ENCODE results near the gene RPL10.

Gene RPL10

DNA sequence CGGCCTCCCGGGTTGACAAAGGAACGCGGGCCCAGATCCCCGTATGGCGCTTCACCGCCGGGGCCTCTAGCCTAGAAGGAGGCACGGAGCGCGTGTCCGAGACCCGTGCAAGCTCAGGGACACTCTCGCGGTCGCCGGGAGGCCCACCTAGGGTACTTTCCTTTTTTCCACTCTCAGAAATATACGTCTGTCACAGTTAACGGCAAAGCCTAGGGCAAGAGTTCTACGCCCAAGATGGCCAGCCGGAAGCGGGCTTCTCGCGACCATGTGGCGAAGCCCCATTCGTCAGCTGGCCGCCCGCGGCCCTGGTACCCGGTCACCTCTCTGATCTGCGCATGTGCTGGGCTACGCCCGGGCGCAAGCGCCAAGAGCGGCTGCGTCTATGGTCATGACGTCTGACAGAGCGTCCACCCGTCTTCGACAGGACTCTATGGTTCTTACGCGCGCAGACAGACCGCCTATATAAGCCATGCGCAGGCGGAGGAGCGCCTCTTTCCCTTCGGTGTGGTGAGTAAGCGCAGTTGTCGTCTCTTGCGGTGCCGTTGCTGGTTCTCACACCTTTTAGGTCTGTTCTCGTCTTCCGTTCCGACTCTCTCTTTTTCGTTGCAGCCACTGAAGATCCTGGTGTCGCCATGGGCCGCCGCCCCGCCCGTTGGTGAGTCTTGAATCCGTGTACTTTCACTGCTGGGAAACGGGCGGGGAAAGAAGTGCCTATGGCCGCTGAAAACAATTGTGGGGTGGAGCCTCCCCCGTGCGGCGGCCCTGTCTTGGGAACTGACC lies at the start of gene RPL10:
TSS of gene RPL10 (plus strand) at position 490 of the 780 bp plus-strand sequence. CDS start at position 633, 143 bp downstream.
- FAIRE-seq: peak; percentile 69

- no peak for FAIRE-seq
These were observed 49.4 kb upstream of the RPL10 start for GRCh38 chrX:154348646-154349358.

DNA sequence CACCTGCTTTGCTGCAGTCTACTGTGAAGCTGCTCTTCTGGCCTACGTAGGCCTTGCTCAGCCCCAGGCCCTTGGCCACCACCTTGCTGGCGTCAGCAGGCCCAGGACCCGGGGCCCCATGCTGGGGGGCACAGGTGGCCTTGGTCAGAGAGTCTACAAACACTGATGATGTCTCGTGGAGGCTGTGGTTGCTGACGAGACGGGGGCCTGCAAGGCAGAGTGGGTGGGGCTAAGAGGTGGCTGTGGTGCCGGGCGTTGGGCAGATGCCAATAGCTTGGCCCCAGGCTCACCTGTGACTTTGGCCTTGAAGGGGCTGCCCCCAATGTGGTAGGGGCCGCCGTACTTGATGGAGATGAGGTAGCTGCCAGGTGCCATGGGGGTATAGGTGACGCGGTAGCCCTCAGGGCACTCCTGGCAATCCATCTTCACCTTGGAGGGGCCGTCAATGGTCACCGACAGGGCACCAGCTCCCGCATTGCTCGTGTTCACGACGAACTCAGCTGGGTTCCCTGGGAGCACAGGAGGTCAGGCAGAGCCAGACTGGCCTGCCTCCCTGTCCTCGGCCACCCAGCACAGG lies 48.7 kb upstream of the RPL10 start:
- no peak for FAIRE-seq

DNA sequence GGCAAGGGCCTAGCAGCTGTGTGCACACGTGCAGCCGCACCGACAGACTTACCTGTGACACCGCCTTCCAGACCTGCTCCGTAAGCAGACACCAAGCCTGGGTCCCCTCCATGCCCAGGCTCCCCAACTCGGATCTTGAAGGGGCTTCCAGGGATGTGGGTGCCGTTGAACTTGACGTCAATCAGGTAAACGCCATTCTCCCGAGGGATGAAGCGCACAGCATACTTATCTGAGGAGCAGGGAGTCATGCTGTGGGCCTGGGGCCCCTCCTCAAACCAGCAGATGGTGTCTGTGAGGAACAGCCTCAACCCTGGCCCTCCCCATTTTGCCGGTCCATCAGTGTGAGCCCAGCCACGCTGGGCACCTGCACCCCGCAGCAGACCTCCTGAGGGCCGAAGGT lies 48.2 kb upstream of the RPL10 start:
- no peak for FAIRE-seq

DNA sequence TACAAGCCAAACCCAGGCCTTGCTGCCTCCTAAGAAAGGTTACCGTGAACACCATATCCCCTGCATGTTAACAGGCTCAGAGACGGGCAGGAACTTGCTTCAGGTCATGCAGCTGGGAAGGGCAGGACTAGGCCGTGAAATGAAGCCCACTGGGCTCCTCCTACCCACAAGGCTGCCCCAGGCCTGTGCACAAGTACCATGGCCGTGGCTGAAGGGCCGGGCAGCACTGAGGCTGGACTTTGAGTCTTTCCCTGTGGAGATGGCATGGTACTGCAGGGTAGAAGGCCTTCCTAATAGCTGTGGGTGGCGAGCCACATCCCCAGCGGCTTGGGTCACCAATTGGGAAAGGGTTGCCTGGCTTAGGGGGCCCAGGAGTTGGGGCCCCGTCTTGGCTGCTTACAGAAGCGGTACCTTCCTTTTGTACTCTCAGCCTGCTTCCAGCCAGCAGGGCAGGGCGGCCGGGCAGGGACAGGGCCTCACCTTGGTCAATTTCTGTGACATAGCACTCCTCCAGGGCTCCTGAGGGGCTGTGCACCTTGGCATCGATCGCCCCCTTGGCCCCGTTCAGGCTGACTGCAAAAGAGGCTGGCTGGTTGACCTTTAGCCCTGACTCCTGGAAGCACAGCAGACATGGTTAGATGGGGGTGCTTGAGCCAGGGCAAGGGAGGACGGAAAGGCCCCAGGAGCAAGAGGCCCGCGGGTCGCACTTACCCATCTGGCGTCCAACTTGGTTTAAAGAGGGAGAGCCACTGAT lies 47.6 kb upstream of the RPL10 start:
- FAIRE-seq: no peak

DNA sequence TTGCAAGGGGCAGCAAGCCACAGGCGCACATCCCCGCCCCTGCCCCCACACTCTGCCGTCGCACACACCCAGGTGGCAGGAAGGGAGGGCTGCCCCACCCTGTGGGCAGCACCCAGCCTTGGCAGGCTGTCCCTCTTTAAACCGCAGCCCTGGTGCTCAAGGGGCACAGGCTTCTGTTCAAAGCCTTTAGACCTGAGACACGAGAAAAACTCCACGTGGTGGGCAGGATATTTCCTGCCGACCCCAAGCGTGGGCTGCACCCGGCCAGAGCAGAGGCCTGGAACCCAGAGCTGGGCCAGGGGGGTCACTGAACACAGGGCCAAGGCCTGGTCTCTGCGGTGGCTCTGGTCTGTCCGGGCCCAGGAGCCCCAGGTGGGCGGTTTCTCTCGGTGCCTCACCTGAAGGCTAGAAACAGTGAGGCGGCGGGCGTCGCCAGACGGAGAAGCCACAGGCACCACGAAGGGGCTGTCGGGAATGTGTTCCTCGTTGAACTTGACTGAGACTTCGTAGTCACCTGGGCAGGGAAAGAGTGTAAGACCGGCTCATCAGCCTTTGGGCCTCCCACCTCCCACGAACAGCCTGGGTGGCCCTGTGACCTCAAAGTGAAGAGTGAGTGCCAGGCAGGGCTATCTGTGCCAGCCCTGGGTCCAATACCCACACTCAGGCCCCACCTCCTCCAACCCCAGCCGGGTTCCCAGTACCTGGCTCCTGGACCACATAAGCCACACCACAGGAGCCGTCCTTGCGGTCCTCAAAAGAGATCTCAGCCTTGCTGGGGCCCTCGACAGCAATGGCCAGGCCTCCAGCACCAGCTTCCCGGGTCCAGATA lies 46.8 kb upstream of the RPL10 start:
- FAIRE-seq: no peak

DNA sequence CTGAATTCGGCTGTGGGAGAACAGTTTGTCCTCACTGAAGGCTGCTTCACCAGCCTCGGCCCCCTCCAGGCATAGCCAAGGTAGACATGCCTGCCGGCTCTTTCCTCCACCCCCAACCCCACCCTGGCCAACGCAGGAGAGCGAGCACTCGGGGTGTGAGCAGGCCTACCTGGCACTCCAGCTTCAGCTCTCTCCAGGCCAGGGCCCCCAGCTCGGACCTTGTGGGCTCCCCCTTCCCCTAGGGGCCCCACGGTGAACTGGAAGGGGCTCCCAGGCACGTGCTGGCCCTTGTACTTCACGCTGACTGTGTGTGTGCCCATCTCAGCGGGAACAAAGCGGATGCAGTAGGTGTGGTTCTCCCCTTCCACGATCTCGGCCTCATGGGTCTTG lies 46.2 kb upstream of the RPL10 start:
- FAIRE-seq: no peak

- FAIRE-seq: no peak
These were observed 45.7 kb upstream of the RPL10 start for GRCh38 chrX:154352466-154352865.

- no peak for FAIRE-seq
These were observed 44.9 kb upstream of the RPL10 start for GRCh38 chrX:154353172-154353843.

- no peak for FAIRE-seq
These were observed 44.2 kb upstream of the RPL10 start for GRCh38 chrX:154354013-154354412.

DNA sequence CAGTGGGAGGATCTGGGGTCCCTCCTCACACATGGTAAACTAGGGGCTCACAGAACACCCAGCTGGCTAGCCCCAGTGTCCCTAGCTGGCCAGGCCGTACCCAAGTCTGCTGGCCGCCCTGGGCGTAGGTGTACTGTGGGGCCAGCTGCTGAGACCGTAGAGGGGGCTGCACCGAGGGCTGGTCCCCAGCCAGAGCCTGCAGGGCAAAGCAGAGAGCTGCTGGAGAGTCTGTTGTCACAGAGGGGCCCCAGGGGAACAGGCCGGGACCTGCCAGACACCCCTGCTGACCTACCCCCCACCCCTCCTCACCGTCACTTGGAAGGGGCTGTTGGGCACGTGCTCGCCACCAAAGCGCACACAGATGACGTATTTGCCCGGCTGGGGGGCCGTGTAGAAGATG lies 43.7 kb upstream of the RPL10 start:
- FAIRE-seq: no peak

GRCh38 chrX:154355094-154355775 lies 42.9 kb upstream of the RPL10 start:
- no peak for FAIRE-seq

- no peak for FAIRE-seq
These were observed 42.4 kb upstream of the RPL10 start for GRCh38 chrX:154355776-154356140.

- no peak for FAIRE-seq
These were observed 41.6 kb upstream of the RPL10 start for GRCh38 chrX:154356596-154356995.

GRCh38 chrX:154357205-154357604 lies 41.0 kb upstream of the RPL10 start:
- FAIRE-seq: no peak

GRCh38 chrX:154358011-154358410 lies 40.2 kb upstream of the RPL10 start:
- FAIRE-seq: no peak

DNA sequence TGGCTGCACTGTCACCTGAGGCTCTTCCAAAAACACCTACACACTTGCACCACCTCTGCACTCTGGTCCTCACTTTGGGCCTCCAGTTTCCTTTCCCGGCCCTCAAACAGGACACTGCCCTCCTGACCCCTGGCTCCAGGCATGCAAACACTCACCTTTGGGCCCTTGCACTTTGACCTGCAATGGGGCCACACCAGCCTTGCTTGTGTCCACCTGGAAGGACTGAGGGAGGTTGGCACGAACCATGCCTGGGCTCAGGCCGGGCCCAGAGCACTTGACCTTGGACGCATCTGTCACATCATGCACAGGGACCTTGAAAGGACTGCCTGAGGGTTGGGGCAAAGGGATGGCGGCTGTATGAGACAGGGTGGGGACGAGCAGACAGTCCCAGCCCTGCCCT lies 39.3 kb upstream of the RPL10 start:
- no peak for FAIRE-seq

- FAIRE-seq: no peak
These were observed 38.6 kb upstream of the RPL10 start for GRCh38 chrX:154359362-154360154.

DNA sequence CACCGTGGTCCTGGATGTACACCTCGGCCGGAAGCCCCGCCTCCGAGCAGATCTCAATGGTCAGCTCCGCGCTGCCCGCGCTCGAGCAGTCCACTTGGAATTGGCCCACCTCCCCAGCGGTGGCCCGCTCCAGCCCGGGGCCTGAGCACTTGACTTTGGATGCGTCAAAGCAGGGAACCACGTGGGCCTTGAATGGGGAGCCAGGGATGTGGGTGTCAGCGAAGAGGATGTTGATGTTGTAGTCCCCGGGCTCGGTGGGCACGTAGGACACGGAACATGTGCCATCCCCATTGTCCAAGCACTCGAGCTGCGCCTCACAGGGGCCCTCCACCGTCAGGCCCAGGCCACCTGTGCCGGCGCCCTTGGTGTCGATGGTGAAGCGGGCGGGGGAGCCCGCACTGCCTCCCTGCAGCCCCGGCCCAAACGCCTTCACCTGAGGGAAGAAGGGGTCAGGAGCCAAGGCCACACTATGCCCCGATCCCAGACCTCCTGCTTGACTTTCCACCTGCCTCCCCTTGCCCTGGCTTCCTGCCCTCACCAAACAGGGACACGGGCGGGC lies 37.9 kb upstream of the RPL10 start:
- no peak for FAIRE-seq

Data from endometrium (tissue), 2 donors.